ENCODE results near the gene KLHDC2. TPM values are rescaled to one million over a fixed set of nuclear protein-coding genes. Genes with fewer than 3 reads are reported as not detected.

Gene KLHDC2
- total RNA-seq, 6 experiments from 2014 or later: 34.0 to 69.6 (median 49.7) TPM

DNA sequence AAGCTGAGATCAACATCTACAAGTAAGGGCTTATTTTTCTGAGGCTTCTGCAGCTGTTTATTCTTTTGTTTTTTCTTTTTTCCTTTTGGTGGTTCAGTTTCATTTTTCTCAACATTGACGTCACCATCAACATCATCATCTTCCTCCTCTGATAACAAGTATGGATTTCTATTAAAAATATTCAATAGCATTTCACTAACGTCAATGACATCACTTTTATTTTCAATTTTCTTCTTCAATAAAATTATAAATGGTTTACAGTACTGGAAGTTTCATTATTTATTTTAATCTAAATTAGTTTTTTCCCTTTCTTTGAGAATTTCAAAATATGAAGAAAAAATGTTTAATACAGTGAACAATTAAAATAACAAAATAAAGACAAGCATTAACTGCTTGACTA lies 60.7 kb downstream of the KLHDC2 start:
- Histone ChIP-seq H3K36me3 (peaks cover 0 to 86% (median 39%) of the 10 kb centered on the region in 4 donors), H3K9me3 (no peaks in the 10 kb centered on the region), H3K4me1 (no peaks in the 10 kb centered on the region), H3K27ac (no peak overlapping the region), H3K4me3 (no peak overlapping the region), H3K27me3 (no peaks in the 10 kb centered on the region)
- DNase-seq: no peak
- intact Hi-C loops (cut with DNase I): no loop called here
- 87% methylated on average over 2 of the region's 2 CpGs for WGBS (ENCODE audit: insufficient coverage, low coverage, low lambda C conversion rate, missing lambda C conversion rate)
- ATAC-seq: no peak
- TF ChIP-seq, protein P1, sequence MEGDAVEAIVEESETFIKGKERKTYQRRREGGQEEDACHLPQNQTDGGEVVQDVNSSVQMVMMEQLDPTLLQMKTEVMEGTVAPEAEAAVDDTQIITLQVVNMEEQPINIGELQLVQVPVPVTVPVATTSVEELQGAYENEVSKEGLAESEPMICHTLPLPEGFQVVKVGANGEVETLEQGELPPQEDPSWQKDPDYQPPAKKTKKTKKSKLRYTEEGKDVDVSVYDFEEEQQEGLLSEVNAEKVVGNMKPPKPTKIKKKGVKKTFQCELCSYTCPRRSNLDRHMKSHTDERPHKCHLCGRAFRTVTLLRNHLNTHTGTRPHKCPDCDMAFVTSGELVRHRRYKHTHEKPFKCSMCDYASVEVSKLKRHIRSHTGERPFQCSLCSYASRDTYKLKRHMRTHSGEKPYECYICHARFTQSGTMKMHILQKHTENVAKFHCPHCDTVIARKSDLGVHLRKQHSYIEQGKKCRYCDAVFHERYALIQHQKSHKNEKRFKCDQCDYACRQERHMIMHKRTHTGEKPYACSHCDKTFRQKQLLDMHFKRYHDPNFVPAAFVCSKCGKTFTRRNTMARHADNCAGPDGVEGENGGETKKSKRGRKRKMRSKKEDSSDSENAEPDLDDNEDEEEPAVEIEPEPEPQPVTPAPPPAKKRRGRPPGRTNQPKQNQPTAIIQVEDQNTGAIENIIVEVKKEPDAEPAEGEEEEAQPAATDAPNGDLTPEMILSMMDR (IDR thresholded peaks at IDR 0.05): no peak
- no peak for TF ChIP-seq POLR2A (IDR thresholded peaks at IDR 0.05)

Other genes with a start within 250 kb of the KLHDC2 start
- 1,000 to 10,000 TPM in 2 of 6 experiments, 100 to 1,000 TPM in 4; 431 to 1,761 (median 531) TPM for gene RPS29, start 181.8 kb upstream of the KLHDC2 start, total RNA-seq
- 1 to 10 TPM; 3.1 to 5.6 (median 4.3) TPM for gene LRR1, start 169.2 kb upstream of the KLHDC2 start, total RNA-seq
- gene RPL36AL, start 147.5 kb upstream of the KLHDC2 start, total RNA-seq: 100 to 1,000 TPM in 2 of 6 experiments, 10 to 100 TPM in 4; 67.4 to 157 (median 82.7) TPM
- gene MGAT2, start 147.4 kb upstream of the KLHDC2 start, total RNA-seq: 10 to 100 TPM; 26.1 to 37.0 (median 30.5) TPM
- 1 to 10 TPM; 2.6 to 9.7 (median 6.0) TPM for gene DNAAF2, start 132.9 kb upstream of the KLHDC2 start, total RNA-seq
- 1 to 10 TPM in 5 of 6 experiments, under 1 TPM in 1; 0.73 to 9.0 (median 4.2) TPM for gene POLE2, start 79.9 kb upstream of the KLHDC2 start, total RNA-seq
- 1 to 10 TPM; 1.1 to 3.4 (median 2.1) TPM for gene KLHDC1, start 75.0 kb upstream of the KLHDC2 start, total RNA-seq
- gene NEMF, start 84.6 kb downstream of the KLHDC2 start, total RNA-seq: 10 to 100 TPM; 15.3 to 29.9 (median 23.4) TPM
- 10 to 100 TPM; 21.1 to 41.4 (median 32.4) TPM for gene ARF6, start 124.9 kb downstream of the KLHDC2 start, total RNA-seq